Measurements from ENCODE around the gene SSPN. TPM values are rescaled to one million over a fixed set of nuclear protein-coding genes. Genes with fewer than 3 reads are reported as not detected.

The SSPN gene
- total RNA-seq, 1 donor from 2014 or later, result 6.3 TPM

DNA sequence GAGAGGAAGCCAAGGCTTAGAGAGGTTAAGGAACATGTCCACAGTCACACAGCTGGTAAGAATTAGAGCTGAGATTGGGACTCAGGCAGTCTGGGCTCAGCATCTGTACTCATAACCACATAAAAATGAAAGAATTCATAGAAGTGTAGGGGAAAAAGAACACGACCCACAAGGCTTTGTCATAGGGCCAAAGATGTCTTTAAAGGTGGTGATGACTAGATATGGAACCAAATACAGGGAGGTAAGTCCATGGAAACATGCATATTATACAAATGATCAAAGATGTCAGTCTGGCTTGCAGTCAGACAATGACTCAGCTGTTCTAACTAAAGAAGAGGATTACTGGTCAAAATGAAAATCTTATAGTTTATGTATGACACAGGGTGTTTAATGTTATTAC, 7.2 kb upstream of the SSPN start:
- Histone ChIP-seq H3K36me3 (ENCODE audit: insufficient read depth, low read length) (no peaks in the 10 kb centered on the region), H4K20me1 (ENCODE audit: insufficient read depth, low read length) (no peaks in the 10 kb centered on the region), H3K9ac (ENCODE audit: low read length) (no peak overlapping the region), H3K4me2 (ENCODE audit: low read length) (peak overlapping the region; percentile 40), H3K27me3 (ENCODE audit: insufficient read depth, low read length) (no peaks in the 10 kb centered on the region), H3K27ac (ENCODE audit: low read depth, low read length) (peak overlapping the region; percentile 22), H3K4me1 (ENCODE audit: insufficient read depth, low read length) (peaks cover 8% of the 10 kb centered on the region), H3K79me2 (ENCODE audit: insufficient read depth, low read length) (no peaks in the 10 kb centered on the region), H3K4me3 (ENCODE audit: insufficient read depth, low read depth, low read length) (no peak overlapping the region), H3K9me3 (ENCODE audit: insufficient read depth, low read depth, low read length) (no peaks in the 10 kb centered on the region), H2AFZ (ENCODE audit: low read depth, low read length) (no peak overlapping the region)
- Mint-ChIP-seq H3K27me3 (ENCODE audit: low read depth, unreplicated experiment) (peaks cover 2% of the 10 kb centered on the region), H3K36me3 (ENCODE audit: low read depth, unreplicated experiment) (no peaks in the 10 kb centered on the region), H3K4me1 (ENCODE audit: low read depth, unreplicated experiment) (peaks cover 20% of the 10 kb centered on the region), H3K4me3 (ENCODE audit: unreplicated experiment) (no peak overlapping the region), H3K27ac (ENCODE audit: unreplicated experiment) (peak overlapping the region; percentile 0), H3K9me3 (ENCODE audit: unreplicated experiment) (no peaks in the 10 kb centered on the region)
- DNase-seq (ENCODE audit: low read depth), result peak; percentile 86
- FAIRE-seq, result peak; percentile 59
- TF ChIP-seq, protein P1, sequence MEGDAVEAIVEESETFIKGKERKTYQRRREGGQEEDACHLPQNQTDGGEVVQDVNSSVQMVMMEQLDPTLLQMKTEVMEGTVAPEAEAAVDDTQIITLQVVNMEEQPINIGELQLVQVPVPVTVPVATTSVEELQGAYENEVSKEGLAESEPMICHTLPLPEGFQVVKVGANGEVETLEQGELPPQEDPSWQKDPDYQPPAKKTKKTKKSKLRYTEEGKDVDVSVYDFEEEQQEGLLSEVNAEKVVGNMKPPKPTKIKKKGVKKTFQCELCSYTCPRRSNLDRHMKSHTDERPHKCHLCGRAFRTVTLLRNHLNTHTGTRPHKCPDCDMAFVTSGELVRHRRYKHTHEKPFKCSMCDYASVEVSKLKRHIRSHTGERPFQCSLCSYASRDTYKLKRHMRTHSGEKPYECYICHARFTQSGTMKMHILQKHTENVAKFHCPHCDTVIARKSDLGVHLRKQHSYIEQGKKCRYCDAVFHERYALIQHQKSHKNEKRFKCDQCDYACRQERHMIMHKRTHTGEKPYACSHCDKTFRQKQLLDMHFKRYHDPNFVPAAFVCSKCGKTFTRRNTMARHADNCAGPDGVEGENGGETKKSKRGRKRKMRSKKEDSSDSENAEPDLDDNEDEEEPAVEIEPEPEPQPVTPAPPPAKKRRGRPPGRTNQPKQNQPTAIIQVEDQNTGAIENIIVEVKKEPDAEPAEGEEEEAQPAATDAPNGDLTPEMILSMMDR (IDR thresholded peaks at IDR 0.05; ENCODE audit: insufficient read depth, low read depth, low read length), result no peak
- TF ChIP-seq EZH2 (IDR thresholded peaks at IDR 0.05; ENCODE audit: insufficient read depth, low read length), result no peak

DNA sequence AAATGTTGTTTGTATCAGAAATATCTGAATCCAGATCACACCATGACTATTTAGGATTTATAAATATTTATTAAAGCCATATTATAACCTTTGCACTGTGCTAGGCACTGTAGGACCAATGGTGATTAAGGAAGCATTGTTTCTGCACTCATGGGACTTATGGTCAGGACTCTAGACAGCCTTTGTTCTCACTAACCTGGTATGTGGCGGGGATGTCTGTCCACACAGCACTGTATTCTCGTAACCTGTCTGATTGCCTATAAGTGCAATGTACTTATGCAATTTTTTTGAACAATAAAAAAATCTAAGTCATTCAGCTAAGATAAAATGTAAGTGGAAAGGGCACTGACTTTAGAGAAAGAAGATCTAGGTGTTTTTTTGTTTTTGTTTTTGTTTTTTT, 6.7 kb upstream of the SSPN start:
- Histone ChIP-seq H3K4me1 (ENCODE audit: insufficient read depth, low read length) (peaks cover 8% of the 10 kb centered on the region), H3K9me3 (ENCODE audit: insufficient read depth, low read depth, low read length) (no peaks in the 10 kb centered on the region), H3K9ac (ENCODE audit: low read length) (no peak overlapping the region), H3K27me3 (ENCODE audit: insufficient read depth, low read length) (no peaks in the 10 kb centered on the region), H3K79me2 (ENCODE audit: insufficient read depth, low read length) (no peaks in the 10 kb centered on the region), H3K36me3 (ENCODE audit: insufficient read depth, low read length) (no peaks in the 10 kb centered on the region), H2AFZ (ENCODE audit: low read depth, low read length) (no peak overlapping the region), H3K27ac (ENCODE audit: low read depth, low read length) (peak overlapping the region; percentile 22), H4K20me1 (ENCODE audit: insufficient read depth, low read length) (no peaks in the 10 kb centered on the region), H3K4me3 (ENCODE audit: insufficient read depth, low read depth, low read length) (no peak overlapping the region), H3K4me2 (ENCODE audit: low read length) (peak overlapping the region; percentile 40)
- H3K36me3 Mint-ChIP-seq (ENCODE audit: low read depth, unreplicated experiment), result no peaks in the 10 kb centered on the region
- FAIRE-seq (no peak), DNase-seq (ENCODE audit: low read depth) (peak; percentile 62)
- peaks cover 20% of the 10 kb centered on the region for H3K4me1 Mint-ChIP-seq (ENCODE audit: low read depth, unreplicated experiment)
- TF ChIP-seq, protein P1 (IDR thresholded peaks at IDR 0.05; ENCODE audit: insufficient read depth, low read depth, low read length), result no peak
- TF ChIP-seq EZH2 (IDR thresholded peaks at IDR 0.05; ENCODE audit: insufficient read depth, low read length), result no peak
- H3K4me3 Mint-ChIP-seq (ENCODE audit: unreplicated experiment), result no peak overlapping the region
- H3K9me3 Mint-ChIP-seq (ENCODE audit: unreplicated experiment), result no peaks in the 10 kb centered on the region
- peaks cover 2% of the 10 kb centered on the region for H3K27me3 Mint-ChIP-seq (ENCODE audit: low read depth, unreplicated experiment)
- H3K27ac Mint-ChIP-seq (ENCODE audit: unreplicated experiment), result peak overlapping the region; percentile 90

DNA sequence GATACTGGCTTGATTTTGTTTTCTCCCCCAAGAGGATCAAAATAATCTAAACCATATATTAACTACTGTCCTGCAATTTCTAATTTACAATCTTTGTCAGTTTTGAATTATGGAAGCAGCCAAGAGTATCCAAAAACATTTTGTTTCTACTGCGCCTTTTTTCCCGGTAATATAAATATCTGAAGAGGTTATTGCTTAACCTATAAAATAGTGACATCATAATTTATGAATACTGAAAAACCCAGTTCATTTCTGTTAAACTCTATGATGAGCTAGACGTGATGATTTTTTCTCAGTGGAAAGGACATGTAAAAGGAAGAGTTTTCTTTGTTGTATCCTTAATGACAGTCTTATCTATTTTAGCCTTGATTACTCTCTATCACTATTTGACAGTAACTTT, 3.2 kb upstream of the SSPN start:
- H3K4me2 ChIP-seq (ENCODE audit: low read length), result no peak overlapping the region
- FAIRE-seq (no peak), DNase-seq (ENCODE audit: low read depth) (no peak)
- H3K36me3 ChIP-seq (ENCODE audit: insufficient read depth, low read length), result no peaks in the 10 kb centered on the region
- no peaks in the 10 kb centered on the region for H3K27me3 ChIP-seq (ENCODE audit: insufficient read depth, low read length)
- H3K79me2 ChIP-seq (ENCODE audit: insufficient read depth, low read length), result peaks cover 6% of the 10 kb centered on the region
- H3K9me3 Mint-ChIP-seq (ENCODE audit: unreplicated experiment), result no peaks in the 10 kb centered on the region
- TF ChIP-seq, protein P1 (IDR thresholded peaks at IDR 0.05; ENCODE audit: insufficient read depth, low read depth, low read length), result no peak
- TF ChIP-seq EZH2 (IDR thresholded peaks at IDR 0.05; ENCODE audit: insufficient read depth, low read length), result no peak
- peaks cover 26% of the 10 kb centered on the region for H3K4me1 ChIP-seq (ENCODE audit: insufficient read depth, low read length)
- no peak overlapping the region for H3K27ac Mint-ChIP-seq (ENCODE audit: unreplicated experiment)
- H3K27me3 Mint-ChIP-seq (ENCODE audit: low read depth, unreplicated experiment), result peaks cover 2% of the 10 kb centered on the region
- no peak overlapping the region for H3K27ac ChIP-seq (ENCODE audit: low read depth, low read length)
- no peak overlapping the region for H2AFZ ChIP-seq (ENCODE audit: low read depth, low read length)
- H3K4me3 ChIP-seq (ENCODE audit: insufficient read depth, low read depth, low read length), result no peak overlapping the region
- no peaks in the 10 kb centered on the region for H4K20me1 ChIP-seq (ENCODE audit: insufficient read depth, low read length)
- no peaks in the 10 kb centered on the region for H3K9me3 ChIP-seq (ENCODE audit: insufficient read depth, low read depth, low read length)
- H3K36me3 Mint-ChIP-seq (ENCODE audit: low read depth, unreplicated experiment), result no peaks in the 10 kb centered on the region
- H3K4me1 Mint-ChIP-seq (ENCODE audit: low read depth, unreplicated experiment), result peaks cover 18% of the 10 kb centered on the region
- no peak overlapping the region for H3K9ac ChIP-seq (ENCODE audit: low read length)
- H3K4me3 Mint-ChIP-seq (ENCODE audit: unreplicated experiment), result no peak overlapping the region
